Measurements from ENCODE around the gene PADI2. TPM values are rescaled to one million over a fixed set of nuclear protein-coding genes. Genes with fewer than 3 reads are reported as not detected.

The PADI2 gene
- total RNA-seq, 2 donors from 2014 or later: 0.27 to 2.3 TPM

GRCh38 chr1:17112496-17113236, 6.6 kb downstream of the PADI2 start:
- DNase-seq (ENCODE audit: low spot score) (no peak), ATAC-seq (ENCODE audit: insufficient number of reproducible peaks, low FRiP score, low read depth) (no peak)
- no peak overlapping the region for H3K27ac ChIP-seq
- H3K4me3 ChIP-seq: no peak overlapping the region
- peaks cover under 1% of the 10 kb centered on the region for H3K27me3 ChIP-seq (replicated peaks; ENCODE audit: insufficient read depth)
- TF ChIP-seq, protein P1, sequence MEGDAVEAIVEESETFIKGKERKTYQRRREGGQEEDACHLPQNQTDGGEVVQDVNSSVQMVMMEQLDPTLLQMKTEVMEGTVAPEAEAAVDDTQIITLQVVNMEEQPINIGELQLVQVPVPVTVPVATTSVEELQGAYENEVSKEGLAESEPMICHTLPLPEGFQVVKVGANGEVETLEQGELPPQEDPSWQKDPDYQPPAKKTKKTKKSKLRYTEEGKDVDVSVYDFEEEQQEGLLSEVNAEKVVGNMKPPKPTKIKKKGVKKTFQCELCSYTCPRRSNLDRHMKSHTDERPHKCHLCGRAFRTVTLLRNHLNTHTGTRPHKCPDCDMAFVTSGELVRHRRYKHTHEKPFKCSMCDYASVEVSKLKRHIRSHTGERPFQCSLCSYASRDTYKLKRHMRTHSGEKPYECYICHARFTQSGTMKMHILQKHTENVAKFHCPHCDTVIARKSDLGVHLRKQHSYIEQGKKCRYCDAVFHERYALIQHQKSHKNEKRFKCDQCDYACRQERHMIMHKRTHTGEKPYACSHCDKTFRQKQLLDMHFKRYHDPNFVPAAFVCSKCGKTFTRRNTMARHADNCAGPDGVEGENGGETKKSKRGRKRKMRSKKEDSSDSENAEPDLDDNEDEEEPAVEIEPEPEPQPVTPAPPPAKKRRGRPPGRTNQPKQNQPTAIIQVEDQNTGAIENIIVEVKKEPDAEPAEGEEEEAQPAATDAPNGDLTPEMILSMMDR (IDR thresholded peaks at IDR 0.05): no peak
- H3K9me3 ChIP-seq: no peaks in the 10 kb centered on the region
- H3K36me3 ChIP-seq: no peaks in the 10 kb centered on the region
- H3K4me1 ChIP-seq (ENCODE audit: control insufficient read depth in 1 of 2, low read depth in 2 of 2): no peaks in the 10 kb centered on the region

GRCh38 chr1:17112076-17112475, 7.2 kb downstream of the PADI2 start:
- no peak for ATAC-seq (ENCODE audit: insufficient number of reproducible peaks, low FRiP score, low read depth)
- no peak for DNase-seq (ENCODE audit: low spot score)
- Histone ChIP-seq H3K27ac (no peak overlapping the region), H3K27me3 (replicated peaks; ENCODE audit: insufficient read depth) (no peaks in the 10 kb centered on the region), H3K4me1 (ENCODE audit: control insufficient read depth in 1 of 2, low read depth in 2 of 2) (no peaks in the 10 kb centered on the region), H3K4me3 (no peak overlapping the region), H3K9me3 (no peaks in the 10 kb centered on the region), H3K36me3 (no peaks in the 10 kb centered on the region)
- TF ChIP-seq, protein P1 (IDR thresholded peaks at IDR 0.05): no peak

GRCh38 chr1:17110555-17110926, 8.7 kb downstream of the PADI2 start:
- Histone ChIP-seq H3K9me3 (no peaks in the 10 kb centered on the region), H3K36me3 (no peaks in the 10 kb centered on the region), H3K4me3 (no peak overlapping the region), H3K4me1 (ENCODE audit: control insufficient read depth in 1 of 2, low read depth in 2 of 2) (no peaks in the 10 kb centered on the region), H3K27ac (no peak overlapping the region), H3K27me3 (replicated peaks; ENCODE audit: insufficient read depth) (no peaks in the 10 kb centered on the region)
- DNase-seq (ENCODE audit: low spot score) (no peak), ATAC-seq (ENCODE audit: insufficient number of reproducible peaks, low FRiP score, low read depth) (no peak)
- TF ChIP-seq, protein P1 (IDR thresholded peaks at IDR 0.05): no peak

GRCh38 chr1:17109892-17110554, 9.2 kb downstream of the PADI2 start:
- Histone ChIP-seq H3K27me3 (replicated peaks; ENCODE audit: insufficient read depth) (no peaks in the 10 kb centered on the region), H3K9me3 (no peaks in the 10 kb centered on the region), H3K4me3 (no peak overlapping the region), H3K36me3 (no peaks in the 10 kb centered on the region), H3K4me1 (ENCODE audit: control insufficient read depth in 1 of 2, low read depth in 2 of 2) (no peaks in the 10 kb centered on the region), H3K27ac (no peak overlapping the region)
- DNase-seq (ENCODE audit: low spot score): no peak
- TF ChIP-seq, protein P1 (IDR thresholded peaks at IDR 0.05): no peak
- ATAC-seq (ENCODE audit: insufficient number of reproducible peaks, low FRiP score, low read depth): no peak

DNA sequence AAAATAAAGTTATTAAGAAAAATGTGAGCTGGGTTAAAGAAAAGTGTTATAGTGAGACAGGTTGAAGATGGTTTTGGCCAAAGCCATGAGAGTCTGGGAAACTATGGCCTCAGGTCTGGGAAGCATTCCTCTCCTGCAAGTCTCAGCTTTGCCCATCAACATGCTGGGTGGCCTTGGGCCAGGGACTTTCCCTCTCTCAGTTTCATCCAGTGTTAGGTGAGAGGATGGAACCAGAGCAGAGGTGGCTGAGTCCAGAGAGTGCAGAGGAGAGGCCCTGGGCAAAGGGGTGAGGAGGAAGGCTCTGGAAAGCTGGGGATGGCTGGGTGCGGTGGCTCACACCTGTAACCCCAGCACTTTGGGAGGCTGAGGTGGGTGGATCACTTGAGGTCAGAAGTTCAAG, 10.5 kb downstream of the PADI2 start:
- no peak overlapping the region for H3K4me3 ChIP-seq
- H3K27ac ChIP-seq: no peak overlapping the region
- H3K36me3 ChIP-seq: no peaks in the 10 kb centered on the region
- ATAC-seq (ENCODE audit: insufficient number of reproducible peaks, low FRiP score, low read depth) (no peak), DNase-seq (ENCODE audit: low spot score) (no peak)
- H3K9me3 ChIP-seq: no peaks in the 10 kb centered on the region
- no peaks in the 10 kb centered on the region for H3K4me1 ChIP-seq (ENCODE audit: control insufficient read depth in 1 of 2, low read depth in 2 of 2)
- no peaks in the 10 kb centered on the region for H3K27me3 ChIP-seq (replicated peaks; ENCODE audit: insufficient read depth)
- TF ChIP-seq, protein P1 (IDR thresholded peaks at IDR 0.05): no peak
